Cardiac muscle cell (in vitro differentiated cells and primary cell): ENCODE results near the gene ATP6V1B1. TPM values are rescaled to one million over a fixed set of nuclear protein-coding genes. Genes with fewer than 3 reads are reported as not detected.
"Not testable (repeated sequence)": the region's sequence is repeated elsewhere in the genome, so short reads cannot be mapped to it uniquely, and the experiment has no call there.

Experiments used
- DNase-seq, 2 donors: peaks; one replicate each; pipeline versions ENCODE4 v3.0.0 to v3.0.0-alpha.2; 2010 to 2017; ENCODE audit warnings: low read depth in 1 of 2, low spot score in 1 of 2
- H3K27ac ChIP-seq: fragments of 200-600 bp; sonication (generic); 2 replicates; pipeline ENCODE4 v1.5.1; 2016
- H3K27me3 ChIP-seq: fragments of 200-600 bp; sonication (generic); 2 replicates; pipeline ENCODE4 v1.6.0; 2016; ENCODE audit warnings: control low read depth
- H3K36me3 ChIP-seq: fragments of 200-600 bp; sonication (generic); 2 replicates; pipeline ENCODE4 v1.5.1; 2016; ENCODE audit warnings: control low read depth
- H3K4me1 ChIP-seq: fragments of 200-600 bp; sonication (generic); 2 replicates; pipeline ENCODE4 v1.8.1; 2017; ENCODE audit warnings: low read depth, mild to moderate bottlenecking, mixed run types
- H3K4me3 ChIP-seq: fragments of 200-600 bp; sonication (generic); 2 replicates; pipeline ENCODE4 v1.5.1; 2016; ENCODE audit warnings: mild to moderate bottlenecking
- H3K9me3 ChIP-seq: fragments of 200-600 bp; sonication (generic); 2 replicates; pipeline ENCODE4 v1.5.1; 2017; ENCODE audit warnings: low read depth, mild to moderate bottlenecking, control low read depth
- CTCF ChIP-seq: IDR thresholded peaks from 2 replicates; pipeline ENCODE4 v1.5.1; 2012; ENCODE audit warnings: low read depth, mild to moderate bottlenecking, low read length
- polyA plus RNA-seq: library from polyadenylated mRNA; unstranded; fragments of >200 nt; fragmentation: Nextera tagmentation; extraction: Ambion mirVana; gene quantifications from 2 replicates; pipeline ENCODE4 v1.2.1, GENCODE V29; 2016
- total RNA-seq: library from RNA; depleted of rRNA; stranded (reverse); fragments of >200 nt; gene quantifications from 2 replicates; pipeline ENCODE4 v1.2.3, GENCODE V29; 2016

The ATP6V1B1 gene
- total and polyA plus RNA-seq, 2 experiments from 2014 or later, result 3.0 TPM; not detected in 1

GRCh38 chr2:71004857-71005256 is 69.2 kb downstream of the ATP6V1B1 start:
- TF ChIP-seq CTCF, result no peak
- Histone ChIP-seq H3K27me3 (no peaks in the 10 kb centered on the region), H3K4me1 (peaks cover 13% of the 10 kb centered on the region), H3K9me3 (no peaks in the 10 kb centered on the region), H3K27ac (no peak overlapping the region), H3K4me3 (no peak overlapping the region), H3K36me3 (no peaks in the 10 kb centered on the region)
- no peak for DNase-seq

DNA sequence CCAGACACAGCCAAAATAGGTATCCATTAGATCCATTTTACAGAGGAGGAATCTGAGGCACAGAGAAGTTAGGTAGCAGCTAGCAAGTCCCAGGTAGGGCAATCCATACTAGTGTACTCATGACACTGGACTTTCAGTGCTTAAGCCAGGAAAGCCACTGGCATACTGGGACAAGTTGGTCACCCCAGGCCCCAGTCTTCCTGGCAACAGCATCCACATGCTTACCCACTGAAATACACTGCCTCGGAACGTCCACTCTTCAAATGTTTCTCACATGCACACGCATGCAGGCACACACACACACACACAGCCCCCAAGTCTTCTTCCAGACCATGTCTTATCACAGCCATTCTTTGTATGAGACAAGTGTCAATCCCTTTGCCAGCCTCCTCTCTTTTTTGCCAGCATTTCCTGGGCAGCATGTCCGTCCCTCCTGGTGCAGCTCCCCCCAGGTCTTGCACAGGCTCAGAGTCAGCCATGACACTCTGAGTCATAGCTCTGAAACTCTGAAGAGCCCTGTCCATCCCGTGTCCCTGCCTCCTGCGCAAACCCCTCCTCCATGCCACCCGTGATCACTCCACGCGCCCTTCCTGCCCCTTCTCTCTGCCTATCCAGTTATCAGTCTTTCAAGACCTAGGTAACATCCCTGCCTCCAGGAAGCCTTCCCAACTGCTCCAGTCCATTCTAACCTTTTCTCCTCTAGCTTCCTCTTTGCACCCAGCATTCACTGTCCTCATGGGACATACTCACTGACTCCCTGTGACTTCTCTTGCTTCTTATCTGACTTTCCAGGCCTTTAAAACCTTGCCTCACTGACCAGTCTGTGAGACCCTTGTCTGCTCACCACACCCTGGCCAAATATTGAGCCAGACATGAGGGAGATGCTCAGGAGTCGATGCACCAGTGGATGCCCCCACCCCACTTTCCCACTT is 69.8 kb downstream of the ATP6V1B1 start:
- no peak for TF ChIP-seq CTCF
- DNase-seq, result no peak

DNA sequence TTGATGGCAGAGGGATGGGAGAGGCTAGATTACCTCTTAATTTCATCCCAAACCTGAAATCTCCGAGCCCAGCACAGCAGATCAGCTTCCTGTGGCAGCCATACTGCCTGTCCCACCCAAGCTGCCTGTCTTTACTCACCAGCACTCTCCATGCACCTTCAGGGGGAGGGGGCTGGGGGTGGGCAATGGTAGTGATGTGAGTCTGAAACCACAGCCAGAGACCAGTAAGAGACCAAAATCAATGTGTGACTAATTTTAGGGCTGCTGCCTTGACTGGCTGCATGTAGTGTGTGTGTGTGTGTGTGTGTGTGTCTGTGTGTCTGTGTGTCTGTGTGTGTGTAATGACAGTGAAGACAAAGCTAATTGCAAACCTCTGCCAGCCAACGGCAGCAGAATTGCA is 70.6 kb downstream of the ATP6V1B1 start:
- DNase-seq, result no peak
- Histone ChIP-seq H3K9me3 (no peaks in the 10 kb centered on the region), H3K4me1 (peaks cover 12% of the 10 kb centered on the region), H3K27ac (no peak overlapping the region), H3K36me3 (no peaks in the 10 kb centered on the region), H3K4me3 (no peak overlapping the region), H3K27me3 (peaks cover under 1% of the 10 kb centered on the region)
- no peak for TF ChIP-seq CTCF

More for the DNA sequence above, 69.8 kb downstream of the ATP6V1B1 start:
- Histone ChIP-seq H3K9me3 (no peaks in the 10 kb centered on the region), H3K4me1 (peaks cover 13% of the 10 kb centered on the region), H3K27me3 (no peaks in the 10 kb centered on the region), H3K36me3 (no peaks in the 10 kb centered on the region), H3K27ac (no peak overlapping the region), H3K4me3 (no peak overlapping the region)

- H3K9me3 ChIP-seq, result no peaks in the 10 kb centered on the region
- no peak overlapping the region for H3K4me3 ChIP-seq
- H3K4me1 ChIP-seq, result peaks cover 4% of the 10 kb centered on the region
- peaks cover 9% of the 10 kb centered on the region for H3K27me3 ChIP-seq
- H3K27ac ChIP-seq, result no peak overlapping the region
- DNase-seq, result no peak
- H3K36me3 ChIP-seq, result no peaks in the 10 kb centered on the region
- no peak for TF ChIP-seq CTCF
These were observed 71.5 kb downstream of the ATP6V1B1 start for GRCh38 chr2:71006955-71007799.

GRCh38 chr2:71008342-71008741 is 72.6 kb downstream of the ATP6V1B1 start:
- DNase-seq, result no peak
- H3K4me1 ChIP-seq, result no peaks in the 10 kb centered on the region
- H3K4me3 ChIP-seq, result no peak overlapping the region
- no peaks in the 10 kb centered on the region for H3K36me3 ChIP-seq
- no peak overlapping the region for H3K27ac ChIP-seq
- TF ChIP-seq CTCF, result no peak
- no peaks in the 10 kb centered on the region for H3K9me3 ChIP-seq
- H3K27me3 ChIP-seq, result peaks cover 10% of the 10 kb centered on the region

GRCh38 chr2:71011786-71012185 is 76.1 kb downstream of the ATP6V1B1 start:
- not testable (repeated sequence) for H3K4me1 ChIP-seq, H3K36me3 ChIP-seq, H3K9me3 ChIP-seq, DNase-seq, H3K27ac ChIP-seq, H3K4me3 ChIP-seq
- peaks cover 10% of the 10 kb centered on the region for H3K27me3 ChIP-seq
